Germinal center (tissue), 1 donor: ENCODE measurements around the gene GNPTAB.
"Not testable (repeated sequence)": the region's sequence is repeated elsewhere in the genome, so short reads cannot be mapped to it uniquely, and the experiment has no call there.

Experiments used
- DNase-seq: peaks from one replicate; pipeline ENCODE4 v3.0.0; 2012; ENCODE audit warnings: mixed read lengths, low spot score

GNPTAB gene

GRCh38 chr12:101830367-101831325, at the start of gene GNPTAB:
Gene GNPTAB, minus strand, starts transcription at chr12:101830959. Its CDS starts 284 bp downstream, at chr12:101830675.
- peak; percentile 98 for DNase-seq

DNA sequence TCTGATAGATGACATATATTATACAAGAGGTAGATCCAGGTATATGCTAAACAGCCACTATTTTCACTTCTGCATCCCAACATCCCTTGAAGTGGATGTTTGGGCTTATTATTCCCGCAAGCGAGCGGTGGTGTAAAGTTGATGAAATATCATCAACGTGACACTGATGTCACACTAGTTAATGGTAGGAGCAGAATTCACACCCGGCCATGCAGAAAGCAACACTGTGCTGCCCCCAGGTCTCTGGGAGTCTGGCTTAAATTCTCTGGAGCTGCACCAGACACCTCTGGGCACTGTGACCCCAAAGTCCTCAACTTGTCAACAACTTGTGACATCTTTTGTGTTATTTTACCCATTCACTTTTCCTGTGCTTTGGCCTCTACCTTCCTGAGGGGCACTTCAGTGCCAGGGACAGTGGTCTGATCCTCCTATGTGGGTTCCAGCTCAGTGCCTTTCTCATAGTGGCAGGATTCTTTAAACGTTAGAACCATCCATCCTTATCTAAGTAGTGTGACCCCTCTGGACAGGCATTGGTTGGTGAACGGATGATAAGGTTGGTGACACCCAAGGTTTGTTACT, 47.6 kb upstream of the GNPTAB start:
- no peak for DNase-seq

DNA sequence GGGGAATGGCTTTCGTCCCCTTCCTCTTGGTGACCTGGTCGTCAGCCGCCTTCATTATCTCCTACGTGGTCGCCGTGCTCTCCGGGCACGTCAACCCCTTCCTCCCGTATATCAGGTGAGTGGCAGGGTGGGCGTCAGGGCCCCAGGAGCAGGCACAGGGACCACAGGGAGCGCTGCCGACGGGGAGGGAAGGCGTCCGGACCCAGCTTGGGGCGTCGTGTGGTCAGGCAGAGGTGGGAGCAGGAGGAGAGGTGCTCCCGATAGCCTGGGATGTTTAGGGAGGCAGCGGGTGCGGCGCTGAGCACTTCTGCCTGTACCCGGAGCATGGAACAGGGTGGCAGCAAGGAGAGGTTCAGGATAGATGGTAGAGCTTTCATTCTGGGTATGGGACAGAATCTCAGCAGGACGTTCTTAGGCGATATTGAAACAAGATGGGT, 47.1 kb upstream of the GNPTAB start:
- DNase-seq = peak; percentile 7

DNA sequence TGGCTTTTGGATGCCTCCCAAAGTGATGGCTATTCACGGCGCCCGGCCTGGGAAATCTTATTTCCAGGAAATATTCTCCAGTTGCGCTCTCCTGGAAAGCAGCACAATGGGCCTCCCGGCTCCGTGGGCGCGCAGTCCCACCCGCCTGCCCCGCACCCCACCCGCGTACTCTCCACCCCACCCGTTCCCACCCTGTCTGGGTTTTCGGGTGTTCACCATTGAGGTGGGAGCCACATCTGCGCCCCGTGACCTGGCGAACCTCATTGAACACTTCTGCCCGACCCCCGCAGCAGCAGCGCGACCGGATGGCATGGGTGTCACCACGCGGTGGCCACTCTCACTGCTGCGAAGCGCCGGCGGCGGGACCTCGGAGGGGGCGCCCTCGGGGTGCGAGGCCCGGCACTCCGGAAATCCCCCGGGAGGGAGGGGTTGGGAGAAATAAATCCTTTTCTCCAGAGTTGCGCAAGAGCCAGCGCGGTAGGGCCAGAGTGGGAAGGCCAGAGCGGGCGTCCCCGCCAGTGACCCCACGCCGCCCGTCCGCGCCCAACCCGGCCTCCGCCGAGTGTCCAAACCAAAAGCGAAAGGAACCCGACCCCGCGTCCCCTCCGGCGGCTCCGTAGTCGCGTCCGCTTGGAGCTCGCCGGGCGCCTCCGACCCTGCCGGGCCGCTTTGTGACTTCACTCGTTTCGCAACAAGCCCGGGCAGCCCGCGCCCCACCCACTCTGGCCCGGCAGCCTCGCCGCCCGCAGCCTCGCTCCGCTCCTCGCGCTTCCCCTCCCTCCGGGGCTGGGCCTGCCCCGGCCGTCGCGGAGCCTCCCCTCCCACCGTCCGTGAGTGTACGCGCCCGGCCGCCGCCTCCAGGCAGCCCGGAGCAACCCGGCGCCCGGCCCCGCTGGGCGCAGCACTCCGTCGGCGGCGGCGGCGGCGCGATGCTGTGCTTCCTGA, 46.4 kb upstream of the GNPTAB start, which contains the start of gene DRAM1:
Gene DRAM1, plus strand, starts transcription at position 720 of the 945 bp plus-strand sequence. Its CDS starts 210 bp downstream, at position 930.
- peak; percentile 69 for DNase-seq

DNA sequence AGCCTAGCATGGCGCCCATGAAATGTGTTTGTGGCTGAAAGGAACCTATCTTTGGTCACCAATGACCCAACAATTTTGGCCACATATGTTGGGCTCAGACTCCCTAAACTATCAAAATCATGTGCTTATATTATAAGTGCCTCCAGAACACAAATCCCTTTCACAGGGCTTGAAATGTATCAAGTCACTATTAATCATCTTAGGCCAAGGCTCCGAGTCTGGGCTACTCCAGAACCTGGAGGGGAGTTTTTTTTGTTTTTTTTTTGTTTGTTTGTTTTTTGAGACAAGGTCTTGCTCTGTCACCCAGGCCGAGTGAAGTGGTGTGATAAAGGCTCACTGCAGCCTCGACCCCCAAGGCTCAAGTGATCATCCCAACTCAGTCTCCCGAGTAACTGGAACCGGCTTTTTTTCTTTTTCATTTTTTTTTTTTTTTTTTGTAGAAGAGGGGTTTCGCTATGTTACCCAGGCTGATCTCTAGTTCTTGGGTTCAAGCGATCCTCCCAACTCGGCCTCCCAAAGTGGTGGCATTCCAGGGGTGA, 45.6 kb upstream of the GNPTAB start:
- DNase-seq = no peak

DNA sequence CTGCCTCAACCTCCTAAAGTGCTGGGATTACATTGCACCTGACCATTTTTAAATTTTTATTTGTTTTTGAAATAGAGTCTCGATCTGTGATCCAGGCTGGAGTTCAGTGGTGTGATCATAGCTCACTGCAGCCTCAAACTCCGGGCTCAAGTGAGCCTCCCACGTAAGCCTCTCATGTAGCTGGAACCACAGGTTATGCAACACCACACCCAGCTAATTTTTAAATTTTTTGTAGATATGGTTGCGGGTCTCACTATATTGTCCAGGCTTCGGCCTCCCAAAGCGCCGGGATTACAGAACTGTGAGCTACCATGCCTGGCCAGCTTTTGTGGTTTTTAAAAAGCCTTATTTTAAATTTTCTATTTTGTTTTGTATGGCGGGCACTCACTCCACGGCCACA, 44.4 kb upstream of the GNPTAB start:
- no peak for DNase-seq

GRCh38 chr12:101870925-101871324, 40.2 kb upstream of the GNPTAB start:
- no peak for DNase-seq

- not testable (repeated sequence) for DNase-seq
These were observed 36.9 kb upstream of the GNPTAB start for GRCh38 chr12:101867619-101868018.

DNA sequence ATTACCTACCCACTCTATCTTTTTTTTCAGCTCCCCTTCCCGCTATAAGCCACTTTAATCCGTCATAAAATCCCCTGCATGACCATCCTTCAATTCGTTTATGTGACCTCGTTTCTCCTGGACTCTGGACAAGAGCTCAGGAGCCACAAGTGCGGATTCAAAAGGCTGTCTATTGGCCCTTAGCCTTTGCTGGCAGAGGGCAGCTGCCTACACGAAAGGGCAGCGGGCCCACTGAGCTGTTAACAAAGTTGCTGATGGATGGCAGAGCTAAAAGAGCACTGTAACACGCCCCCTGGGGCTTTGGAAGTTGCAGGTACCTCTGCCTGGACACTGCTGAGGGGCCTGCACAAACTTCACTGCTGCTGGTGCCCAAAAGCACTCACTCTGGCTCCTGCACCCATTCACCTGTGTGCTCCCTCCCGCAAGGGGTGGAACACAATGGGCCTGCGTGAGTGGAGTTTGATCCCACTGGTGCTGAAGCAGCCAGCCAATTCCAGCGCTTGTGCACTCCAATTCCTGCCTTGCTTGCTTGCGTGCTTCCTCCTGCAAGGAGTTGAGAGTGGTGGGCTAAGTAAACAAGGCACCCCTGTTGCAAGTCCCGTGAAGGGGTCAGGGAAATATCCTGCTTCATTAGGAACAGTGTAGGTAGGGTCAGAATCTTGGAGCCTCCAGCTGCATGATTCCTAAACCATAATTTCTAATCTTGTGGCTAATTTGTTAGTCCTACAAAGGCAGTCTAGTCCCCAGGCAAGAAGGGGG, 36.0 kb upstream of the GNPTAB start:
- DNase-seq = no peak

DNA sequence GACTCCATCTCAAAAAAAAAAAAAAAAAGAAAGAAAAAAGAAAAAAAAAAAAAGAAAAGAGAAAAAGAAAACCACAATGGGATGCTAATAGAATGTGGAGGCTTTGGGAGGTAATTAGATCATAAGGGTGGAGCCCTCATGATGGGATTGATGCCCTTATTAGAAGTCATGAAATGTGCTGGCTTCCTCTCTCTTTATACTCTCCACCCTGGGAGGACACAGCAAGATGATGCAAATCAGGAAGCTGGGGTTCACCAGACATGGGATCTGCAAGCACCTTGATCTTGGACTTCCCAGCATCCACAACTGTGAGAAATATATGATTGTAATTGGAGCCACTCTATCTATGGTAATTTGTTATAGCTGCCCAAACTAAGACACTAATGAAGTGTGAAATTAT, 33.2 kb upstream of the GNPTAB start:
- no peak for DNase-seq

DNA sequence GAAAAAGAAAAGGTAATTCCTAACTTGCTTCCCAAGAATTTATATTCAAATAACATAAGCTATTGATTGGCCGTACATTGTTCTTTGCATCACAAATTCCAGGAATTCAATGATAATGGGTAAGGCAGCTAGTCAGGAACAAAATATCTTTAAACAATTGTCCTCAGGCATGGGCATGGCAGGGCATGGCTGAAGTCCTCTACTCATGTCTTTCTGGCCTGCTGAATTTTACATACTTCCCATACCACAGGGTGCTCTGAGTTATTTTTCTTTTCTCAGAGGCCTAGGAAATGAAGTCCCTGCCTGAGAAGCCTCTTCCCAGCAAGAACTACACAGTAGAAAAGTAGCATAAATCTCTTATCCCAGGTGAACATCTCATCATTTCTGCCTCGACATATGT, 31.5 kb upstream of the GNPTAB start:
- DNase-seq = no peak

GRCh38 chr12:101861688-101862087, 30.9 kb upstream of the GNPTAB start:
- not testable (repeated sequence) for DNase-seq

GRCh38 chr12:101859664-101860607, 29.2 kb upstream of the GNPTAB start:
- DNase-seq = no peak

- no peak for DNase-seq
These were observed 27.6 kb upstream of the GNPTAB start for GRCh38 chr12:101858361-101858760.

DNA sequence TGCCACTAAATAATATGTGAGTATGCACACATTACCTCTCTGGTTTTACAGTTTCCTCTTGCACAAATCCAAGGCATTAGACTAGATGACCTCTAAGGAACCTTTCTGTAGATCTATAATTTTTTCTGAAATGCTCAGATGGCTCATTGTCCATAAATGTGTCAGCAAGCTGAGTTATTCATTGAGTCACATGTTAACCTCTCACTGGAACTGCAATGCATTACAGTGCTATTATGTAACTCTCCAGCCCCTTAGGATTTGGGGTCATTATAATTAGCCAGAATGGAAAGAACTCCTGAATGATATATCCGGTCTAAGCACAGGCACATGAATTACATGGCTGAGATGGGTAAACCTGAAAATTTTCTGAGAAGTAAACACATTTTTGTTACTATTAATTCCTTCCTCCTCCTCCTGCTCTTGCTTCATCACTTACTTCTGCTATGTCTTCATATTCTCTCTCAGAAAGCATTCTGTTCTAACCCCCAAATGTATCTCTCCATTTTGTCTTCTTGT, 26.3 kb upstream of the GNPTAB start:
- no peak for DNase-seq

DNA sequence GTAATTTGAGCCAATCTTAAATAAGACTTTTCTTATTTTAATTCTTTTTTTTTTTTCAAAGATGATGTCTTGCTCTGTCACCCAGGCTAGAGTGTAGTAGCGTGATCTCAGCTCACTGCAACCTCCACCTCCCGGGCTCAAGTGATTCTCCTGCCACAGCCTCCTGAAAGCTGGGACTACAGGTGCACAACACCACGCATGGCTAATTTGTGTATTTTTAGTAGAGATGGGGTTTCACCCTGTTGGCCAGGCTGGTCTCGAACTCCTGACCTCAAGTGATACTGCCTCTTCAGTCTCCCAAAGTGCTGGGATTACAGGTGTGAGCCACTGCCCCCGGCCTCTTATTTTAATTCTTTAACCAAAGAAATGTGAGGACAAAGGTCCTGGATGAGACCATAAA, 25.9 kb upstream of the GNPTAB start:
- not testable (repeated sequence) for DNase-seq

GRCh38 chr12:101855976-101856375, 25.2 kb upstream of the GNPTAB start:
- DNase-seq = no peak

DNA sequence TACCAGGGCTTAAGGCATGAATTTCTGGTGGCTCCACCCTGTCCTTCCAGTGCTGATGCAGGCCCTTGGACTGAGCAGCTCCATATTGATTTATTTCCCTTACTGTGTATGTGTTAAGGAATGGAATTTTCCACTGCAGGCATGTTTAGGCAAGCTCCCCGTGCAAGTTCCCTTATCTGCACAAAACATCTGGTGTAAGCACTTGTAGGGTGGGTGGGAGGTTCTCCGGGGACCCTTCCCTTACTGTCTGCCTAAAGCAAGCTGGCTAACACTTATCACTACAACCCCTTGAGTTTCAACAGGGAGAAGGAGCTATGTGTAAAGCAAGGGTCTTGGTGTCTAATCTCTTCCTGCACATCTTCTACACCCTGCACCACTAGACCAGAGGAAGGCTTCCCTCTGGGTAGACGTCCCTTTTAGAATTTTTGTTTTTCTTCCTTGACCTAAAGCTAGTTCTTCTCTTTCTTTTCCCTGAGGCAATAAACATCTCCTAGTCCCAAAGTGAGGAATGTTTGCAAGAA, 24.7 kb upstream of the GNPTAB start:
- no peak for DNase-seq

DNA sequence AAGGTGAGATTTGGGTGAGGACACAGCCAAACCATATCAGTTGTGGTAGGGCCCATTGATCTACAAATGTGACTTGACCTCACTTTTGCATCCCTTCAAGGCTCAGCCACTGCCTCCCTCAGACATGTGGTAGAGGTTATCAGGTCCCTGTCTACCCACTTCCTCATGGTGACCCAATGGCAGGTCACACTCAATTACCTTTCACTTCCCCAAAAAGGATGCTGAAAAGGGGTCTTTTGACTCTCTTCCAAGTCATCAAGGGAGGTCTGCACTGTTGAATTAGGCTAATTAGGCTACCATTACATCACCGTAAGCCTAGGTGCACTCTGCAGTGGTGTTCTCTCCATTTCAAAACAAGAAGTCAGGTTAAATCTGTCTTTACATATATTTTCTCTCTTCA, 24.0 kb upstream of the GNPTAB start:
- peak; percentile 34 for DNase-seq
